Pancreas (tissue), 10 donors: ENCODE measurements around the gene UPK3BL1. TPM values are rescaled to one million over a fixed set of nuclear protein-coding genes. Genes with fewer than 3 reads are reported as not detected.
"Not testable (repeated sequence)": the region's sequence is repeated elsewhere in the genome, so short reads cannot be mapped to it uniquely, and the experiment has no call there.

Experiments
- ATAC-seq, 4 donors: fragments of 200-7000 bp; cut with Tn5 transposase; one replicate each; pipeline versions ENCODE4 v1.8.0 to v1.9.1; 2020; ENCODE audit warnings: mild to moderate bottlenecking in 4 of 4, moderate library complexity in 4 of 4
- DNase-seq, 6 donors: peaks; one replicate each; pipeline ENCODE4 v3.0.0-alpha.2; 2020
- FAIRE-seq: peaks from 2 replicates; lab custom pipeline; 2012; peaks lifted over from hg19 to GRCh38; lab: Jason Lieb, UNC
- H3K27ac ChIP-seq, 4 donors: fragments of 200-600 bp; sonication (generic); 1 replicate in 3 of 4; 2 replicates in 1 of 4; pipeline versions ENCODE4 v1.5.0 to v1.8.0; 2020
- H3K27me3 ChIP-seq, 4 donors: fragments of 200-600 bp; one replicate each; pipeline ENCODE4 v1.8.0; 2021
- H3K36me3 ChIP-seq, 3 donors: fragments of 200-600 bp; sonication (generic) in 1 of 3; one replicate each; pipeline versions ENCODE4 v1.5.0 to v1.8.0; 2020 to 2021
- H3K4me1 ChIP-seq, 3 donors: fragments of 200-600 bp; one replicate each; pipeline ENCODE4 v1.8.0; 2021
- H3K4me3 ChIP-seq, 4 donors: fragments of 200-600 bp; sonication (generic) in 2 of 4; one replicate each; pipeline versions ENCODE4 v1.5.0 to v1.8.0; 2020 to 2021
- H3K9me3 ChIP-seq, 4 donors: fragments of 200-600 bp; one replicate each; pipeline ENCODE4 v1.8.0; 2021
- WGBS, 2 donors: extraction: QIAGEN DNeasy Blood & Tissue Kit; methylation state at CpG; one replicate each; pipeline ENCODE4 v1.1.7; 2013; 5-methylcytosine and 5-hydroxymethylcytosine counted together
- intact Hi-C, 3 donors: fragments of 100-400 bp; cut with DNase I; formaldehyde crosslinking; loops; one replicate each; pipeline versions ENCODE4 v1.11.1 to v1.14.2; 2022
- polyA plus RNA-seq, 2 donors: library from polyadenylated mRNA; stranded (reverse); fragments of 200-250 nt; gene quantifications; one replicate each; pipeline ENCODE4 v1.2.3, GENCODE V29; 2013
- total RNA-seq, 6 donors: library from RNA; stranded (reverse); fragmentation: NEBNext Ultra II Directional in 4 of 6; extraction: Animal tissue kit (Norgen Biotek cat#: 25700) in 4 of 6; gene quantifications; one replicate each; pipeline versions ENCODE4 v1.2.1 to v1.2.4, GENCODE V29; 2021 to 2023
- donor health status: healthy with polysubstance abuse.
- donor health status: DM: no; HTN: no; CAD: no; lungs with moderate emphysema.
- donor health status: DM: no; HTN: no; CAD: no.
- donor health status: control.
- donor health status: control.
- donor health status: Bipolar disorder and iron deficiency.
- donor health status: DM: yes; HTN: yes; CAD: no.
- donor health status: DM: no; HTN: no; CAD: no.
- donor health status: DM: no; HTN: no; CAD: no.
- donor health status: DM: yes; HTN: yes; CAD: no.

The UPK3BL1 gene
- total and polyA plus RNA-seq, 8 donors = 2.9 to 168 (median 8.9) TPM

DNA sequence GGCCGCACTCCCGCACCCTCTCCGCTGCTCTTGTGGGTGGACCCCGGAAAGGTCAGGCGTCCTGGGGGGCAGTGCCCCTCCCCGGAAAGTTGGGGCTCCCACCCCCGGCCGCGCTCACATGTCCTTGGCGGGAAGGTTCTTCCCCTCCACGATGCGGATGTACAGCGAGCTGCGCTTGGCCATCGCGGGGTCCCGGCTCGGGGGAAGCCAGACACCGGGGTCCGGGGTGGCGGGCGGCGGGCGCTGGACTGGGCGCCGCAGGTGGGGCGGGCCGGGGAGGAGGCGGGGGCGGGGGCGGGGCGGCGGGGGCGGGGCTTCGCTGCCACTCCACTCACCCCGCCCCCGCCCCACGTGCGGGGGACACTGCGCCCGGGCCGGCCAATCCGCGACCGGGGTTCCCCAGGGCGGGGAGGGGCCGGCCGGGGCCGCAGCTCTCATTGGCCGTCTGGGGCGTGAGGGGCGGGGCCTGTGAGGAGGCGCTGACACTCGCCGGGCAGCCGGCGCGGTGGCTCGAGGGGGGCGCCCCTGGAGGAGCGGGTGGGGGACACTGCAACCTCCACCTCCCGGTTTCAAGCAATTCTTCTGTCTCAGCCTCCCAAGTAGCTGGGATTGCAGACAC, 26.0 kb downstream of the UPK3BL1 start, which contains the start of gene RASA4:
TSS of gene RASA4 (minus strand) at position 250 of the 619 bp plus-strand sequence. CDS start at position 183, 67 bp downstream.
- H3K27ac ChIP-seq = not testable (repeated sequence)

DNA sequence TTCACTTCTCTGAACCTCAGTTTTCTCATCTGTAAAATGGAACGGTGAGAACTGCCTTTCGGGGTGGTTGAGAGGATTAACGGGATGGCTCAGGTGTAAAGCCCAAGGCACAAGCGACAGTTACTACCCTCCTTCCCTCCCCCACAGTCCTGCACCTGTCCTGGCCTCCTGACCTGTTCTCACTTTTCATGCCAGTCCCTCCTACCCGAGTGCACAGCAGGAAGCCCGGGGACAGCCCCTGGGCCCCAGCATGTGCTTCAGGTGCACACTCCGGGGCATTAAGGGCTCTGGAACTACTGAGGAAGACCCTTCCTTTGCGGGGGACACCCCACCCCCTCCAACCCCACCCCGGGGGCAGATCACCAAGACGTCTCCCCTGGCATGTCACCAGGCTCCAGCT, 26.7 kb downstream of the UPK3BL1 start:
- not testable (repeated sequence) for FAIRE-seq
- peak; percentile 20 to 30 (median 26) for ATAC-seq

More for the DNA sequence above, 26.0 kb downstream of the UPK3BL1 start, which contains the start of gene RASA4:
- ATAC-seq (peak; percentile 93 to 98 (median 95)), DNase-seq (peak; percentile 21 to 83 (median 62))
- H3K36me3 ChIP-seq, H3K9me3 ChIP-seq, FAIRE-seq, H3K27me3 ChIP-seq, H3K4me1 ChIP-seq, intact Hi-C loops: not testable (repeated sequence)
- WGBS, 2 donors = 0 to 1% methylated on average over 16 to 26 of the region's 62 CpGs
- H3K4me3 ChIP-seq = peak within 1 kb of the TSS in 2 of 4 donors; percentile 38 to 43

DNA sequence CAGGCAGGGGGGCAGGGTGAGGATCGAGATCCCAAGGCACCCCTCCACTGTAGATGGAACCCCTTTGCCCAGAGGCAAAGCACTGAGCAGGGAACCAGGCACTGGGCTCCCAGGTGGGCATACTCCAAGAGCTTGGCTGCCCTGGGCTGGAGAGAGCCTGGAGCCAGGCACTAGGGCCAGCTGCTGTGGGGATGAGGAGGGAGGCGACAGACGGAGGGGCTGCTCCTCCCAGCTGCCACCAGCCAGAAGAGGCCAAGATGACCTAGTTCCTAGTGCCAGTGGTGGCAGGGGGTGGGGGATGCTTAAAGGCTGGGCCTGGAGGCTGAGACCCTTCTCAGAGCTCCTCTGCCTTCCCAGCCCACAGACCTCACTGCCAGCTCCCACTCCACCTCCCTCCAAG, 27.7 kb downstream of the UPK3BL1 start:
- H3K4me3 ChIP-seq, H3K27ac ChIP-seq, DNase-seq, H3K27me3 ChIP-seq, FAIRE-seq, intact Hi-C loops, H3K36me3 ChIP-seq, H3K4me1 ChIP-seq, H3K9me3 ChIP-seq: not testable (repeated sequence)
- peak in 2 of 4 donors; percentile 39 to 40 for ATAC-seq
- WGBS, 2 donors = no CpG with 5 or more reads among the region's 3 CpGs

More for the DNA sequence above, 26.7 kb downstream of the UPK3BL1 start:
- H3K9me3 ChIP-seq, H3K27ac ChIP-seq, H3K4me1 ChIP-seq, DNase-seq, H3K27me3 ChIP-seq, H3K4me3 ChIP-seq, H3K36me3 ChIP-seq, intact Hi-C loops: not testable (repeated sequence)
- WGBS, 2 donors = no CpG with 5 or more reads among the region's 10 CpGs

DNA sequence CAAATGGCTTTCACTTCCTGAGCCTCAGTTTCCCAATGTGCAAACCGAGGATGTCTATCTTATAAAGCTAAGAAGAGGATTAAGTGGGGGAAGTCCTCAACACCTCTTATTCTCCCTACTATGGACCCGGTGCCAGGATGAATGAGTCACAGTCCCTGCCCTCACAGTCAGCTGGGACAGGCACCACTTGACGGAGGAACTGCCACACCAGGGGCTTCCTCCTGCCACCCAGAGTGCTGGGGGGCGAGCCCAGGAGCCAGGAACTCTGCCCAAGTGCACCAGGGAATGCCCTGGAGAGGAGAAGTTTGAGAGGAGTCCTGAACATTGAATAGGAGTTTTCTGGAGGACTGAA, 28.3 kb downstream of the UPK3BL1 start:
- H3K27me3 ChIP-seq, intact Hi-C loops, H3K4me3 ChIP-seq, H3K27ac ChIP-seq, H3K36me3 ChIP-seq, FAIRE-seq, H3K4me1 ChIP-seq, DNase-seq, H3K9me3 ChIP-seq: not testable (repeated sequence)
- no CpG with 5 or more reads among the region's 4 CpGs for WGBS, 2 donors
- peak in 1 of 4 donors; percentile 7 for ATAC-seq

DNA sequence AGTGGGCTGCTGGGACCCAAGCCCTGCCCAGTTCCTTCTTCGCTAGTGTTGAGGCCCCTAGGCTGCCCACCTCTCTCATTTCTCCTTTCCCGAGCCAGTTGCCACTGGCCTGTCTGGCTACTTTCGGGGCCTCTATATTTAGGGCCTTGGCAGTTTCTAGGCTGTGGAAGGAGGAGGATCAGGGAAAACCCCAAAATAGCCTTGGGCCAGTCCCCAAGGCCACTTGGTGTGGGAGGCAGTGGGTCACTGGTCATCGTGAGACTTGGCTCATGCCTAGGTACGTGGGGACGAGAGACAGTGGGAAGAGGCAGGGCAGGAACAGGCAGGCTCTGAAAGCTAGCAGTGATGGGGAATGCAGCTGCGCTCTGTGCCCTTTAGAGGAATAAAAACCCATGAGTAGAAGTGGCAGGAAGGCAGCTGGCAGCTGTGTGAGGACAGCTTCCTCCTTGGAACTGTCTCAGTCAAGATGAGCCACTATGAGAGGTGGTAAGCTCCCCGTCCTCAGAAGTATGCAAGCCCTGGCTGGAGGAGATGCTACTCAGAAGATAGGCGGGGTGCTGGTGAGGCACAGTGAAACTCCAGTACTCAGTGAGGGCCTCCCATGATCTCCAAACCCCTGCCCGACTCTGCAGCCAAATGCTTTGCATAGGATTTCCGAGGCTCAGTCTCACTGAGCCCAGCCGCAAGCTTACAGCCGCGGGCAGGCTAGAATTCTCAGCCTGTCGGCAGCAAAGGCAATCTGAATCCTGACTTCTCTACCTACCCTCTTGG, 28.8 kb downstream of the UPK3BL1 start:
- H3K36me3 ChIP-seq, FAIRE-seq, H3K4me3 ChIP-seq, H3K9me3 ChIP-seq, intact Hi-C loops, ATAC-seq, H3K27ac ChIP-seq, H3K4me1 ChIP-seq, H3K27me3 ChIP-seq: not testable (repeated sequence)
- 73 to 81% methylated on average over 3 to 4 of the region's 15 CpGs for WGBS, 2 donors
- DNase-seq = peak in 1 of 6 donors; percentile 13

DNA sequence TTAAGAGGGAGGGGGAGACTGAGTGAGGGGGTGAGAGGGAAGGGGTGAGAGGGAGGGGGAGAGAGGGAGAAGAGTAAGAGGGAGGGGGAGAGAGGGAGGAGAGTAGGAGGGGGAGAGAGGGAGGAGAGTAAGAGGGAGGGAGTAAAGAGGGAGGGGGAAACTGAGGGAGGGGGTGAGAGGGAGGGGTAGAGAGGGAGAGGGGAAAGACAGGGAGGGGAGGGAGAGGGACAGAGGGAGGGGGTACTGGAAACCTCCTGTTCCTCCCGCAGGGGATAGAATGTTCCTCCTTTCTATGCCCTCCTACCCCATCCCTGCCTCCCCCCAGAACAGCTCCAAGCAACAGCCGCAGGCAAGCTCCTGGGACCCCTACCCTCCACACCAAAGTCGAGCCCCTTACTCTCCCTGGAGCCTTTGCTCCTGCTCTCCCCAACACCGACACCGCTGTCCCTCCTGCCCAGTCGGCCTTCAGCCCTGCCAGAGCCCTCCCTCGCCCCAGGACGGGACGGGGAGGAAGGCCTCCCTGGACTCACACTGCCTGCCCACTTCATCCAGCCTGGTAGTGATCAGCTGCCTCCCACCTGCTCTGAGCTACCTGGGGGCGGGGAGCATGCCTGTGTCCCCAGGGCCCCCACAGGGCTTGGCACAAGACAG, 30.8 kb downstream of the UPK3BL1 start:
- ATAC-seq, H3K27me3 ChIP-seq, H3K27ac ChIP-seq, H3K9me3 ChIP-seq, intact Hi-C loops, H3K4me1 ChIP-seq, H3K4me3 ChIP-seq, FAIRE-seq, H3K36me3 ChIP-seq: not testable (repeated sequence)
- 29% methylated on average over 7 of the region's 10 CpGs for WGBS, 2 donors
- peak in 5 of 6 donors; percentile 11 to 61 (median 46) for DNase-seq

DNA sequence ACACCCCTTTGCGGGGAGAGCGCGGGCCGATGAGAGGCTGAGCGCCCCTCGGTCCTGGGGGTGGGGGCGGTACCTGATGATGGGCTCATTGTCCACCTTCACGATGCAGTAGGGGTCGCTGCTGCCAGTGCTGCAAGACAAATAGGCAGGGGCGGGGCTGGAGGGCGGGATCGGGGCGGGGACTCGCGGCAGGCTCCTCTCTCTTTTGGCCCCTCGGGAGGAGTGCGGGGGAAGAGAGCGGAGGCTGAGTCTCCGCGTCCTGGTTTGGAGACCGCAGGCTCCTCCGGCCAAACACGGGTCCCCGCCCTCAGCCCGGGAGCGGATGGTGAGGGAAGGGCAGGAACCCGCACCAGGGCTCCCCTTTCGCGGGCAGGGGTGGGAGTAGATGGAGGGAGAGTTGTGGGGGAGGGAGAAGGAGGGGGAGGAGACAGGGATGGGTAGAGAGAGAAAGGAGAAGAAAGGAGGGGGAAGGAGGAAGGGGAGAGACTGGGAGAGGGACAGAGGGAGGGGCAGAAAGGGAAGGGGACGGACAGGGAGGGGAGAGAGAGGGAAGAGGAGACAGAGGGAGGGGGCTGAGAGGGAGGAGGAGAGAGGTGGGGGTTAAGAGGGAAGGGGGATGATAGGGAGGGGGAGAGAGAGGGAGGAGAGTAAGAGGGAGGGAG, 31.4 kb downstream of the UPK3BL1 start:
- H3K4me1 ChIP-seq, H3K27ac ChIP-seq, H3K9me3 ChIP-seq, H3K4me3 ChIP-seq, H3K36me3 ChIP-seq, FAIRE-seq, H3K27me3 ChIP-seq, intact Hi-C loops, DNase-seq: not testable (repeated sequence)
- WGBS, 2 donors = no CpG with 5 or more reads among the region's 30 CpGs
- ATAC-seq = peak; percentile 25 to 70 (median 55)

DNA sequence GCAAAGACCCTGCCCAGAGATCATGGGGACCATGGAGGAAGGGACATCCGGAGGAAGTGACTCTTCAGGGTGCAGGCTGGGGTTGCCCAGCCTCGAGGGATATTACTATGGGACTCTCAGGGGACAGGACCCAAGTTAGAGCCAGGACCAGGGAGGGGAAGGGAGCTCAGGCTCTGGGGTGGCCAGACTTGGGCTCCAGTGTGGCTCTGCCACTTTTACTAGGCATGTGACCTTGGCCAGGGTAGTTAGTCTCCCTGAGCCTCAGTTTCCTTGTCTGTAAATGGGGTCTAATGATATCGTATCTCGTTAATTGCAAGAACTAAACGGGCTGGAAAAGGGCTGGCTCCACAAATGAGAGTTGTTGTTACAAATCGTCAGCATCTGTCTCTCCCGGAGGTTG, 32.1 kb downstream of the UPK3BL1 start:
- H3K27me3 ChIP-seq, H3K9me3 ChIP-seq, H3K4me1 ChIP-seq, FAIRE-seq, ATAC-seq, H3K27ac ChIP-seq, H3K4me3 ChIP-seq, intact Hi-C loops, H3K36me3 ChIP-seq: not testable (repeated sequence)
- DNase-seq = peak in 2 of 6 donors; percentile 6 to 16
- no CpG with 5 or more reads among the region's 7 CpGs for WGBS, 2 donors

DNA sequence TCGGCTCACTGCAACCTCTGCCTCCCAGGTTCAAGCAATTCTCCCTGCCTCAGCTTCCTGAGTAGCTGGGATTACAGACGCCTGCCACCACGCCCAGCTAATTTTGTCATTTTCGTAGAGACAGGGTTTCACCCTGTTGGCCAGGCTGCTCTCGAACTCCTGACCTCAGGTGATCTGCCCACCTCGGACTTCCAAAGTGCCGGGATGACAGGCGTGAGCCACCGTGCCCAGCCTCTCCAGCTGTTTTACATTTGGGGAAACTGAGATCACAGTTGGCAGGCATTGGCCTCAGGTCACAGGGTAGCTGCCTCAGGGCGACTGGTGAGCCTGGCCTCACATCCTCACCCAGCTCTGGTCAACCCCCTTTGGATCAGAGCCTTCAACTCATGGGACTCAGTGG, 32.9 kb downstream of the UPK3BL1 start:
- H3K9me3 ChIP-seq, ATAC-seq, FAIRE-seq, H3K27me3 ChIP-seq, H3K27ac ChIP-seq, H3K4me1 ChIP-seq, H3K36me3 ChIP-seq, H3K4me3 ChIP-seq, intact Hi-C loops: not testable (repeated sequence)
- DNase-seq = peak in 1 of 6 donors; percentile 8
- WGBS, 2 donors = 74 to 75% methylated on average over 5 of the region's 10 CpGs

DNA sequence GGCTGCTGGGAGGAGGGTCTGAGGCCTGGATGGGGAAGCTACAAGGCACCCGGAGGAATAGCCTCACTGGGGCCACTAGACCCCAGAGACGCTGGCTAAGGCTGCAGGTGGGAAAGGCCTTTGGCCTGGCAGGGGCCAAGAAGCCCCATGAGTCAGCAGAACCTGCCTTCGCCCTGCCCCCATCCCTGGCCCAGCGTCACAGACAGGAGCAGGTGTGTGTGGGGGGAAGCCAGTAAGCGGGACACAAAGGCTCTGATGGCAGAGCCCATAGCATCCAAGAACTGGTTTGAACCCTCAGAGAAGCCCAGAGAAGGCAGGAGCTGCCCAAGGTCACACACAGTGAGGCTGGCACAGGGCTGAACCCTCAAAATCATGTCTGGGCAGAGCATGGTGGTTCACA, 35.7 kb downstream of the UPK3BL1 start:
- H3K27me3 ChIP-seq, H3K9me3 ChIP-seq, H3K4me3 ChIP-seq, intact Hi-C loops, ATAC-seq, H3K4me1 ChIP-seq, H3K27ac ChIP-seq, DNase-seq, FAIRE-seq, H3K36me3 ChIP-seq: not testable (repeated sequence)
- WGBS, 2 donors = no CpG with 5 or more reads among the region's 5 CpGs

DNA sequence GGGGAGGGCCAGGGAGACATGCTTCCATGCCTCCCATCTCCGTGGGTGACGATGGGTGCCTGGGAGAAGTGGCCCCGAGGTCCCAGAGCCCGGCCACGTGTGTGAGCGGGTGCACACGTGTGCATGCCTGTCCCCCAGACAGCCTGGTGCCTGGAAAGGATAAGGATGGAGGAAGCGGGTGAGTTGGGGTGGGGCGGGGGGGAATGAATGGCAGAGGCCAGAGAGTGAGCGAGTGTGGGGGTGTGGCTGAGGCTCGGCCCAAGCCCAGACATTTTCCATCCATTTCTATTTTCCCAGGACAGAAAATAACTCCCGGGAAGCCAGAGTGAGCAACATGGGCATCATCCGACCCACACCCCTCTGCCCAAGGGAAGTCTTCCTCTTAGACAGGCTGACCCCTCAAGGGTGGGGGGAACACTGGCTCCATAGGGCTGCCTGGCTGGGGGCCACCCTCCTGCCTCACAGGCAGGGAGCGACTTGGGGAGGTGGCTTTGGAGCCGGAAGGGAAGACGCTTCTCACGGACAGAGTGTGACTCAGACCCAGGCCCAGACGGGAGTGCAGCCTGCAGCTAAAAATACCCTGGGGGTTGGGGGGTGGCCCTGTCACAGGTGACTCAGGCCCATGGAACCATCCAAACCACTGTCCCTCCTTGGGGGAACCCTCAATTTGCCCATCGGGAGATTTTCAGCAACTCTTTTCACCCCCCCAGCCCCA, 38.0 kb downstream of the UPK3BL1 start:
- H3K27me3 ChIP-seq, H3K4me3 ChIP-seq, H3K36me3 ChIP-seq, intact Hi-C loops, DNase-seq, H3K9me3 ChIP-seq, FAIRE-seq, H3K4me1 ChIP-seq, H3K27ac ChIP-seq: not testable (repeated sequence)
- peak in 3 of 4 donors; percentile 21 to 43 (median 27) for ATAC-seq
- WGBS, 2 donors = no CpG with 5 or more reads among the region's 19 CpGs
